ENCODE measurements around the gene CREB3L1. TPM values are rescaled to one million over a fixed set of nuclear protein-coding genes. Genes with fewer than 3 reads are reported as not detected.

CREB3L1 gene
- total and polyA plus RNA-seq, 2 of the 13 experiments (the other 11 are each of a cell fraction or from before 2014, with no cell fraction given), result not detected

DNA sequence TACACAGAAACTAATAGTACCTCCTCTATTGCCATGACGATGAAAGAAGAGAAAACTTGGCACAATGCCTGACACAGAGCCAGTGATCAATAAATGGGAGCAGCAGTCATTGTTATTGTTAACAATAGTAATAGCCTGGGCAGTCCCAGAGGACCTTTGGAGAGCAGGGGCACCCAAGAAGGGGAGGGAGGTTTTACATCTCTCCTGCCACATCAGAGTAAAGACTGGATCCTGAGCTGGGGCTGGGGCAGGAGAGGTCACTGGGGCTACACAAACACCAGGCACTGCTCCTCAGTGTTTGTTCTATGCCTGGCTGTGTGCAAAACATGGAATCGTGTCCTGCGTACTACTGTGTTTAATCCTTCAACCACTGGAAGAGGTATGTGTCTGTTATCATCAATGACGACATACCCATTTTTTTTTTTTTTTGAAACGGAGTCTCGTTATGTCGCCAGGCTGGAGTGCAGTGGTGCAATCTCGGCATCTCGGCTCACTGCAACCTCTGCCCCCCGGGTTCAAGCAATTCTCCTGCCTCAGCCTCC lies 25.0 kb upstream of the CREB3L1 start (continued):
- TF ChIP-seq, protein P1, sequence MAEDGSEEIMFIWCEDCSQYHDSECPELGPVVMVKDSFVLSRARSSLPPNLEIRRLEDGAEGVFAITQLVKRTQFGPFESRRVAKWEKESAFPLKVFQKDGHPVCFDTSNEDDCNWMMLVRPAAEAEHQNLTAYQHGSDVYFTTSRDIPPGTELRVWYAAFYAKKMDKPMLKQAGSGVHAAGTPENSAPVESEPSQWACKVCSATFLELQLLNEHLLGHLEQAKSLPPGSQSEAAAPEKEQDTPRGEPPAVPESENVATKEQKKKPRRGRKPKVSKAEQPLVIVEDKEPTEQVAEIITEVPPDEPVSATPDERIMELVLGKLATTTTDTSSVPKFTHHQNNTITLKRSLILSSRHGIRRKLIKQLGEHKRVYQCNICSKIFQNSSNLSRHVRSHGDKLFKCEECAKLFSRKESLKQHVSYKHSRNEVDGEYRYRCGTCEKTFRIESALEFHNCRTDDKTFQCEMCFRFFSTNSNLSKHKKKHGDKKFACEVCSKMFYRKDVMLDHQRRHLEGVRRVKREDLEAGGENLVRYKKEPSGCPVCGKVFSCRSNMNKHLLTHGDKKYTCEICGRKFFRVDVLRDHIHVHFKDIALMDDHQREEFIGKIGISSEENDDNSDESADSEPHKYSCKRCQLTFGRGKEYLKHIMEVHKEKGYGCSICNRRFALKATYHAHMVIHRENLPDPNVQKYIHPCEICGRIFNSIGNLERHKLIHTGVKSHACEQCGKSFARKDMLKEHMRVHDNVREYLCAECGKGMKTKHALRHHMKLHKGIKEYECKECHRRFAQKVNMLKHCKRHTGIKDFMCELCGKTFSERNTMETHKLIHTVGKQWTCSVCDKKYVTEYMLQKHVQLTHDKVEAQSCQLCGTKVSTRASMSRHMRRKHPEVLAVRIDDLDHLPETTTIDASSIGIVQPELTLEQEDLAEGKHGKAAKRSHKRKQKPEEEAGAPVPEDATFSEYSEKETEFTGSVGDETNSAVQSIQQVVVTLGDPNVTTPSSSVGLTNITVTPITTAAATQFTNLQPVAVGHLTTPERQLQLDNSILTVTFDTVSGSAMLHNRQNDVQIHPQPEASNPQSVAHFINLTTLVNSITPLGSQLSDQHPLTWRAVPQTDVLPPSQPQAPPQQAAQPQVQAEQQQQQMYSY (CRISPR knock-in tag; IDR thresholded peaks at IDR 0.05), result peak; percentile 99
- TF ChIP-seq MAF1 (CRISPR knock-in tag; IDR thresholded peaks at IDR 0.05; ENCODE audit: borderline replicate concordance) (no peak), ETV5 (CRISPR knock-in tag; IDR thresholded peaks at IDR 0.05; ENCODE audit: borderline replicate concordance) (peak; percentile 34; the same call in 1 of the 2 replicates), TP53 (CRISPR knock-in tag; conservative IDR thresholded peaks at IDR 0.05) (no peak), IRF2 (CRISPR knock-in tag; IDR thresholded peaks at IDR 0.05) (peak; percentile 74; the same call in 1 of the 2 replicates), ZNF878 (CRISPR knock-in tag; IDR thresholded peaks at IDR 0.05) (no peak), SCMH1 (CRISPR knock-in tag; IDR thresholded peaks at IDR 0.05; ENCODE audit: borderline replicate concordance) (no peak), GATAD2A (CRISPR knock-in tag; IDR thresholded peaks at IDR 0.05) (peak; percentile 76), ZNF224 (CRISPR knock-in tag; IDR thresholded peaks at IDR 0.05) (no peak), HNF4A (CRISPR knock-in tag; IDR thresholded peaks at IDR 0.05) (peak; percentile 78), HDAC1 (CRISPR knock-in tag; IDR thresholded peaks at IDR 0.05) (peak; percentile 55), ONECUT2 (CRISPR knock-in tag; IDR thresholded peaks at IDR 0.05) (peak; percentile 72)
- TF ChIP-seq, protein P2, sequence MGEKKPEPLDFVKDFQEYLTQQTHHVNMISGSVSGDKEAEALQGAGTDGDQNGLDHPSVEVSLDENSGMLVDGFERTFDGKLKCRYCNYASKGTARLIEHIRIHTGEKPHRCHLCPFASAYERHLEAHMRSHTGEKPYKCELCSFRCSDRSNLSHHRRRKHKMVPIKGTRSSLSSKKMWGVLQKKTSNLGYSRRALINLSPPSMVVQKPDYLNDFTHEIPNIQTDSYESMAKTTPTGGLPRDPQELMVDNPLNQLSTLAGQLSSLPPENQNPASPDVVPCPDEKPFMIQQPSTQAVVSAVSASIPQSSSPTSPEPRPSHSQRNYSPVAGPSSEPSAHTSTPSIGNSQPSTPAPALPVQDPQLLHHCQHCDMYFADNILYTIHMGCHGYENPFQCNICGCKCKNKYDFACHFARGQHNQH (CRISPR knock-in tag; IDR thresholded peaks at IDR 0.05), result peak; percentile 52; the same call in 1 of the 2 replicates
- TF ChIP-seq, protein P3, sequence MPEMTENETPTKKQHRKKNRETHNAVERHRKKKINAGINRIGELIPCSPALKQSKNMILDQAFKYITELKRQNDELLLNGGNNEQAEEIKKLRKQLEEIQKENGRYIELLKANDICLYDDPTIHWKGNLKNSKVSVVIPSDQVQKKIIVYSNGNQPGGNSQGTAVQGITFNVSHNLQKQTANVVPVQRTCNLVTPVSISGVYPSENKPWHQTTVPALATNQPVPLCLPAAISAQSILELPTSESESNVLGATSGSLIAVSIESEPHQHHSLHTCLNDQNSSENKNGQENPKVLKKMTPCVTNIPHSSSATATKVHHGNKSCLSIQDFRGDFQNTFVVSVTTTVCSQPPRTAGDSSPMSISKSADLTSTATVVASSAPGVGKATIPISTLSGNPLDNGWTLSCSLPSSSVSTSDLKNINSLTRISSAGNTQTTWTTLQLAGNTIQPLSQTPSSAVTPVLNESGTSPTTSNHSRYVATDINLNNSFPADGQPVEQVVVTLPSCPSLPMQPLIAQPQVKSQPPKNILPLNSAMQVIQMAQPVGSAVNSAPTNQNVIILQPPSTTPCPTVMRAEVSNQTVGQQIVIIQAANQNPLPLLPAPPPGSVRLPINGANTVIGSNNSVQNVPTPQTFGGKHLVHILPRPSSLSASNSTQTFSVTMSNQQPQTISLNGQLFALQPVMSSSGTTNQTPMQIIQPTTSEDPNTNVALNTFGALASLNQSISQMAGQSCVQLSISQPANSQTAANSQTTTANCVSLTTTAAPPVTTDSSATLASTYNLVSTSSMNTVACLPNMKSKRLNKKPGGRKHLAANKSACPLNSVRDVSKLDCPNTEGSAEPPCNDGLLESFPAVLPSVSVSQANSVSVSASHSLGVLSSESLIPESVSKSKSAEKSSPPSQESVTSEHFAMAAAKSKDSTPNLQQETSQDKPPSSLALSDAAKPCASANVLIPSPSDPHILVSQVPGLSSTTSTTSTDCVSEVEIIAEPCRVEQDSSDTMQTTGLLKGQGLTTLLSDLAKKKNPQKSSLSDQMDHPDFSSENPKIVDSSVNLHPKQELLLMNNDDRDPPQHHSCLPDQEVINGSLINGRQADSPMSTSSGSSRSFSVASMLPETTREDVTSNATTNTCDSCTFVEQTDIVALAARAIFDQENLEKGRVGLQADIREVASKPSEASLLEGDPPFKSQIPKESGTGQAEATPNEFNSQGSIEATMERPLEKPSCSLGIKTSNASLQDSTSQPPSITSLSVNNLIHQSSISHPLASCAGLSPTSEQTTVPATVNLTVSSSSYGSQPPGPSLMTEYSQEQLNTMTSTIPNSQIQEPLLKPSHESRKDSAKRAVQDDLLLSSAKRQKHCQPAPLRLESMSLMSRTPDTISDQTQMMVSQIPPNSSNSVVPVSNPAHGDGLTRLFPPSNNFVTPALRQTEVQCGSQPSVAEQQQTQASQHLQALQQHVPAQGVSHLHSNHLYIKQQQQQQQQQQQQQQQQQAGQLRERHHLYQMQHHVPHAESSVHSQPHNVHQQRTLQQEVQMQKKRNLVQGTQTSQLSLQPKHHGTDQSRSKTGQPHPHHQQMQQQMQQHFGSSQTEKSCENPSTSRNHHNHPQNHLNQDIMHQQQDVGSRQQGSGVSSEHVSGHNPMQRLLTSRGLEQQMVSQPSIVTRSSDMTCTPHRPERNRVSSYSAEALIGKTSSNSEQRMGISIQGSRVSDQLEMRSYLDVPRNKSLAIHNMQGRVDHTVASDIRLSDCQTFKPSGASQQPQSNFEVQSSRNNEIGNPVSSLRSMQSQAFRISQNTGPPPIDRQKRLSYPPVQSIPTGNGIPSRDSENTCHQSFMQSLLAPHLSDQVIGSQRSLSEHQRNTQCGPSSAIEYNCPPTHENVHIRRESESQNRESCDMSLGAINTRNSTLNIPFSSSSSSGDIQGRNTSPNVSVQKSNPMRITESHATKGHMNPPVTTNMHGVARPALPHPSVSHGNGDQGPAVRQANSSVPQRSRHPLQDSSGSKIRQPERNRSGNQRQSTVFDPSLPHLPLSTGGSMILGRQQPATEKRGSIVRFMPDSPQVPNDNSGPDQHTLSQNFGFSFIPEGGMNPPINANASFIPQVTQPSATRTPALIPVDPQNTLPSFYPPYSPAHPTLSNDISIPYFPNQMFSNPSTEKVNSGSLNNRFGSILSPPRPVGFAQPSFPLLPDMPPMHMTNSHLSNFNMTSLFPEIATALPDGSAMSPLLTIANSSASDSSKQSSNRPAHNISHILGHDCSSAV (CRISPR knock-in tag; IDR thresholded peaks at IDR 0.05; ENCODE audit: borderline replicate concordance), result no peak
- TF ChIP-seq, protein P4, sequence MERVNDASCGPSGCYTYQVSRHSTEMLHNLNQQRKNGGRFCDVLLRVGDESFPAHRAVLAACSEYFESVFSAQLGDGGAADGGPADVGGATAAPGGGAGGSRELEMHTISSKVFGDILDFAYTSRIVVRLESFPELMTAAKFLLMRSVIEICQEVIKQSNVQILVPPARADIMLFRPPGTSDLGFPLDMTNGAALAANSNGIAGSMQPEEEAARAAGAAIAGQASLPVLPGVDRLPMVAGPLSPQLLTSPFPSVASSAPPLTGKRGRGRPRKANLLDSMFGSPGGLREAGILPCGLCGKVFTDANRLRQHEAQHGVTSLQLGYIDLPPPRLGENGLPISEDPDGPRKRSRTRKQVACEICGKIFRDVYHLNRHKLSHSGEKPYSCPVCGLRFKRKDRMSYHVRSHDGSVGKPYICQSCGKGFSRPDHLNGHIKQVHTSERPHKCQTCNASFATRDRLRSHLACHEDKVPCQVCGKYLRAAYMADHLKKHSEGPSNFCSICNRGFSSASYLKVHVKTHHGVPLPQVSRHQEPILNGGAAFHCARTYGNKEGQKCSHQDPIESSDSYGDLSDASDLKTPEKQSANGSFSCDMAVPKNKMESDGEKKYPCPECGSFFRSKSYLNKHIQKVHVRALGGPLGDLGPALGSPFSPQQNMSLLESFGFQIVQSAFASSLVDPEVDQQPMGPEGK (CRISPR knock-in tag; IDR thresholded peaks at IDR 0.05), result peak; percentile 75
